Endothelial cell of umbilical vein (primary cell): ENCODE measurements around the gene DMRT1. TPM values are rescaled to one million over a fixed set of nuclear protein-coding genes. Genes with fewer than 3 reads are reported as not detected.

Experiments
- BruUV-seq: library from RNA; stranded (reverse); fragments of 400-500 nt; replicated peaks from 2 replicates; lab custom pipeline; 2021; lab: Mats Ljungman, UMichigan
- CTCF ChIA-PET: fragments of 300-600, 350-600 bp; sonication (Branson Sonifier 250); formaldehyde crosslinking; loops from one replicate; lab custom pipeline; 2021; ENCODE audit warnings: antibody characterized with exemption, inconsistent platforms; lab: Charles Lee
- POLR2A ChIA-PET: fragments of 300-600, 350-600 bp; sonication (Branson Sonifier 250); formaldehyde crosslinking; loops from one replicate; lab custom pipeline; 2021; ENCODE audit warnings: antibody characterized with exemption, inconsistent platforms; lab: Charles Lee
- DNase-seq: peaks from one replicate; pipeline ENCODE4 v3.0.0-alpha.2; 2011; ENCODE audit warnings: low read depth, low spot score
- FAIRE-seq: peaks from 2 replicates; lab custom pipeline; 2011; peaks lifted over from hg19 to GRCh38; lab: Jason Lieb, UNC
- H2AFZ ChIP-seq: 2 replicates; pipeline ENCODE4 v1.6.0; 2012; ENCODE audit warnings: low read depth, low read length, control low read depth, inconsistent platforms
- H3K27ac ChIP-seq: 2 replicates; pipeline ENCODE4 v1.5.1; 2011; ENCODE audit warnings: low read depth, mild to moderate bottlenecking, control low read depth, low read length, moderate library complexity; ENCODE audit not compliant: insufficient read depth
- H3K27me3 ChIP-seq, 2 experiments: 2 replicates each; pipeline versions ENCODE4 v1.6.0 to v1.6.1; 2011; ENCODE audit warnings: low read length in 2 of 2, mixed read lengths in 1 of 2; ENCODE audit not compliant: control insufficient read depth in 2 of 2, insufficient read depth in 2 of 2
- H3K36me3 ChIP-seq, 2 experiments: 2 replicates in 1 of 2; 3 replicates in 1 of 2; pipeline ENCODE4 v1.5.1; 2011; ENCODE audit warnings: low read length in 2 of 2, mild to moderate bottlenecking in 1 of 2, moderate library complexity in 1 of 2; ENCODE audit not compliant: control insufficient read depth in 2 of 2, insufficient read depth in 2 of 2; ENCODE audit errors: extremely low read depth in 1 of 2
- H3K4me1 ChIP-seq: 3 replicates; pipeline ENCODE4 v1.5.1; 2011; ENCODE audit warnings: mild to moderate bottlenecking, low read length; ENCODE audit not compliant: control insufficient read depth, insufficient read depth; ENCODE audit errors: extremely low read depth
- H3K4me2 ChIP-seq: 2 replicates; pipeline ENCODE4 v1.6.1; 2011; ENCODE audit warnings: low read length, control low read depth, mixed read lengths; ENCODE audit not compliant: insufficient read depth
- H3K4me3 ChIP-seq, 3 experiments: fragments of 200-600 bp in 1 of 3; sonication (generic), shearing (Covaris generic) in 1 of 3; replicated peaks in 1 of 3; 2 replicates each; pipeline ENCODE4 v1.5.1; 2011 to 2016; ENCODE audit warnings: control low read depth in 3 of 3, low read length in 3 of 3, mild to moderate bottlenecking in 2 of 3, inconsistent platforms in 1 of 3, low read depth in 1 of 3, moderate library complexity in 1 of 3; ENCODE audit not compliant: insufficient read depth in 1 of 3
- H3K79me2 ChIP-seq: 2 replicates; pipeline ENCODE4 v1.6.0; 2012; ENCODE audit warnings: low read length, inconsistent platforms; ENCODE audit not compliant: control insufficient read depth, insufficient read depth
- H3K9ac ChIP-seq: replicated peaks from 2 replicates; pipeline ENCODE3; 2011; ENCODE audit warnings: low read length, control low read depth; ENCODE audit not compliant: insufficient read depth; ENCODE audit errors: extremely low read depth
- H3K9me1 ChIP-seq: replicated peaks from 3 replicates; pipeline ENCODE4 v1.6.0; 2011; ENCODE audit warnings: mild to moderate bottlenecking, low read length; ENCODE audit not compliant: control insufficient read depth, insufficient read depth; ENCODE audit errors: extremely low read depth
- H3K9me3 ChIP-seq: replicated peaks from 2 replicates; pipeline ENCODE4 v1.5.1; 2012; ENCODE audit warnings: low read length, inconsistent platforms; ENCODE audit not compliant: control insufficient read depth, insufficient read depth
- H4K20me1 ChIP-seq: replicated peaks from 2 replicates; pipeline ENCODE3; 2011; ENCODE audit warnings: mild to moderate bottlenecking, low read length; ENCODE audit not compliant: control insufficient read depth, insufficient read depth; ENCODE audit errors: extremely low read depth
- EZH2 ChIP-seq: IDR thresholded peaks from 2 replicates; pipeline ENCODE4 v1.6.1; 2012; ENCODE audit warnings: borderline replicate concordance, low read depth, mild to moderate bottlenecking, moderate library complexity, low read length, inconsistent platforms; ENCODE audit not compliant: severe bottlenecking
- FOS ChIP-seq: IDR thresholded peaks from 2 replicates; pipeline ENCODE4 v1.6.1; 2011; ENCODE audit warnings: mild to moderate bottlenecking, low read length, moderate library complexity, borderline replicate concordance; ENCODE audit not compliant: insufficient read depth
- GATA2 ChIP-seq: IDR thresholded peaks from 2 replicates; pipeline ENCODE4 v1.7.0; 2011; ENCODE audit warnings: low read depth, mild to moderate bottlenecking, moderate library complexity, mixed read lengths, low read length; ENCODE audit not compliant: insufficient read length, insufficient read depth
- JUN ChIP-seq: IDR thresholded peaks from 2 replicates; pipeline ENCODE4 v1.6.1; 2011; ENCODE audit warnings: borderline replicate concordance, low read depth; ENCODE audit not compliant: insufficient read length, insufficient read depth
- MYC ChIP-seq: IDR thresholded peaks from one replicate; pipeline ENCODE4 v1.6.1; 2011; ENCODE audit warnings: mild to moderate bottlenecking, low read depth, low read length
- POLR2A ChIP-seq: IDR thresholded peaks from 2 replicates; pipeline ENCODE4 v1.6.1; 2012; ENCODE audit warnings: low read depth, mild to moderate bottlenecking, control low read depth, low read length
- POLR2AphosphoS5 ChIP-seq: IDR thresholded peaks from 2 replicates; pipeline ENCODE4 v1.6.1; 2012; ENCODE audit warnings: low read depth, mild to moderate bottlenecking, control low read depth, low read length, moderate library complexity; ENCODE audit not compliant: insufficient read depth
- dilution Hi-C: fragments of 300-500 bp; cut with MboI; formaldehyde crosslinking; loops from one replicate; pipeline ENCODE4 v1.15.0; 2019; ENCODE audit warnings: low sequenced_read_pairs; ENCODE audit not compliant: extremely low pct_ligation_motif_present
- intact Hi-C: fragments of 100-400 bp; cut with micrococcal nuclease; formaldehyde crosslinking; loops from one replicate; pipeline ENCODE4 v1.10.0; 2022
- polyA plus RNA-seq, 4 experiments: library from polyadenylated mRNA; depleted of rRNA in 3 of 4; stranded (reverse) in 3 of 4; unstranded in 1 of 4; fragments of >200 nt; gene quantifications; 2 replicates each; pipeline versions ENCODE4 v1.2.1 to v1.2.3, GENCODE V29; 2011 to 2012; ENCODE audit warnings: missing spikeins in 1 of 4
- total RNA-seq: library from RNA; stranded (reverse); gene quantifications from 2 replicates; pipeline ENCODE4 v1.2.3, GENCODE V29; 2021
- TF ChIP-seq, protein P1 (sequence below): IDR thresholded peaks from 2 replicates; pipeline ENCODE4 v1.6.1; 2011; ENCODE audit not compliant: insufficient read depth, insufficient read length
- TF ChIP-seq, protein P2 (sequence below), 2 donors: IDR thresholded peaks; 1 replicate in 1 of 2; 2 replicates in 1 of 2; pipeline ENCODE4 v1.5.1; 2011; ENCODE audit warnings: low read length in 2 of 2, mild to moderate bottlenecking in 2 of 2, moderate library complexity in 2 of 2, control low read depth in 1 of 2, inconsistent platforms in 1 of 2, low read depth in 1 of 2; ENCODE audit not compliant: insufficient read depth in 1 of 2; ENCODE audit errors: extremely low read depth in 1 of 2

Gene DMRT1
- total and polyA plus RNA-seq, 2 donors (not counting 3 experiments of a cell fraction or from before 2014, with no cell fraction given): 0.08 to 0.20 TPM

DNA sequence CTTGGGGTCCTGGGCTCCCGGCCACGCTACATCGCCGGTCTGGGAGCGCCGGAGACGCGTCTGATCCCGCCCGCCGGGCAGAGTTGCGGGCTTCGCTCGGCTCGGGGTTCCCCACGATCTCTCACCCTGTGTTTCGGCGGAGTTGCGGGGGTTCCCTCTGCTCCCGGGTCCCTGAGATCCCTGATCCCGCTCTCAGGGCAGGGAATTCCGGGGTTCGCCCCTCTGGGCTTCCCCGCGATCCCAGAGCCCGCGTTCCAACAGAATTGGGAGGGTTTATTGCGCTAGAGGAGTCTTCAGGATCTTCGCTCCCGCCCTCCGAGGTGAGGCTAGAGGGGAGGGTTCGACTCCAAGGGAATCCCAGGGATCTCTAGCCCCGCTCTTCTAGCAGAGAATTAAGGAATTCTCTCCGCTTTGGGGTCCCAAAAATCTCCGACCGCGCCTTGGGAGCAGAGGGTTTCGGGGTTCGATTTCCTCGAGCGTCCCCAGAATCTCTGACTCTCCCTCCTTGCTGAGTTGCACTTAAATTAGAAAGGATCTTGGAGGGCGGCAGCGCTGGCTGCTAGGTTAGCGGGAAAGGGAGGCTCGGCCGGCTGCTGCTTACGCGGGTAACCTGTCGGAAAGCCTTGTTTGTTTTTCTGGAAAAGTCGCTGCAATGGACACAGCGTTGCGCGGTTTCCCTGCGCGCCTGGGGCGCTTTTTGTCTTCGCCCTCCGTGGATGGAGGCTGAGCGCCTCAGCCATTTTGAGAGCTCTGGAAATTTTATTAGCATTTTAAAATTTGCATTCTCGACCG, 1.3 kb downstream of the DMRT1 start:
- no peaks in the 10 kb centered on the region for H3K4me1 ChIP-seq
- CTCF ChIA-PET: interaction anchor here (0.7 kb wide), 2 partner anchors 228 to 335 kb away, joined by 3 to 4 read pairs; no protein-coding TSS in a partner anchor
- FAIRE-seq: no peak
- no peaks in the 10 kb centered on the region for H3K9me3 ChIP-seq
- dilution Hi-C loops: no loop called here
- POLR2A ChIA-PET: no interaction called here
- no peaks in the 10 kb centered on the region for H3K79me2 ChIP-seq
- peaks cover 43 to 56% of the 10 kb centered on the region in 2 experiments for H3K27me3 ChIP-seq
- no peaks in the 10 kb centered on the region for H4K20me1 ChIP-seq
- H3K4me2 ChIP-seq: no peak overlapping the region
- TF ChIP-seq POLR2A (no peak), EZH2 (peak; percentile 99)
- TF ChIP-seq, protein P1, sequence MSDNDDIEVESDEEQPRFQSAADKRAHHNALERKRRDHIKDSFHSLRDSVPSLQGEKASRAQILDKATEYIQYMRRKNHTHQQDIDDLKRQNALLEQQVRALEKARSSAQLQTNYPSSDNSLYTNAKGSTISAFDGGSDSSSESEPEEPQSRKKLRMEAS: no peak
- no peaks in the 10 kb centered on the region for H3K9me1 ChIP-seq
- H3K4me3 ChIP-seq: no peak overlapping the region
- intact Hi-C loops: no loop called here
- no TSS peak for BruUV-seq
- no peak overlapping the region for H2AFZ ChIP-seq
- H3K36me3 ChIP-seq: no peaks in the 10 kb centered on the region
- DNase-seq: no peak
- no peak overlapping the region for H3K9ac ChIP-seq
- no peak overlapping the region for H3K27ac ChIP-seq

DNA sequence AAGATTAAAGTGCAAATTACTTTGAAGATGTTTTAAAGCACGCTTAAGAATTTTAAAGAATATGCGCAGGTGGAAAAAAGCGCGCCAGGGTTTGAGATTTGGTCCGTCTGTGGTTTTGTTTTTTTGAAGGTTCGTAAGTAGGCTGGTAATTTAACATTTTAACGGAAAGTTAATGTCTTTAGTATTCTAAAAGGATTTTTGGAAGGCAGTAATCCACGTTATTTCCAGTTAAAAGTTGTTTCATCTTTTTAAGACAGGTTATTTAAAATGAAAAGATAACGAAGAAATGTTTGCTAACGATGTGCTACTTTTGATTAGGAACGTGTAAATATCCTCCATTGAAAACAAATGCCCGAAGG, 1.9 kb downstream of the DMRT1 start:
- Histone ChIP-seq H2AFZ (no peak overlapping the region), H3K9me3 (no peaks in the 10 kb centered on the region), H3K9ac (no peak overlapping the region), H3K4me1 (no peaks in the 10 kb centered on the region), H3K36me3 (no peaks in the 10 kb centered on the region), H4K20me1 (no peaks in the 10 kb centered on the region), H3K9me1 (no peaks in the 10 kb centered on the region), H3K4me3 (no peak overlapping the region), H3K79me2 (no peaks in the 10 kb centered on the region), H3K4me2 (no peak overlapping the region), H3K27me3 (peaks cover 45 to 59% of the 10 kb centered on the region in 2 experiments), H3K27ac (no peak overlapping the region)
- no peak for FAIRE-seq
- no peak for DNase-seq
- ChIA-PET CTCF (no interaction called here), POLR2A (no interaction called here)
- intact Hi-C loops: no loop called here
- dilution Hi-C loops: no loop called here
- BruUV-seq: no TSS peak
- TF ChIP-seq FOS (no peak), POLR2AphosphoS5 (no peak), GATA2 (no peak), EZH2 (no peak), MYC (no peak), POLR2A (no peak), JUN (no peak)
- TF ChIP-seq, protein P1: no peak
- TF ChIP-seq, protein P2, sequence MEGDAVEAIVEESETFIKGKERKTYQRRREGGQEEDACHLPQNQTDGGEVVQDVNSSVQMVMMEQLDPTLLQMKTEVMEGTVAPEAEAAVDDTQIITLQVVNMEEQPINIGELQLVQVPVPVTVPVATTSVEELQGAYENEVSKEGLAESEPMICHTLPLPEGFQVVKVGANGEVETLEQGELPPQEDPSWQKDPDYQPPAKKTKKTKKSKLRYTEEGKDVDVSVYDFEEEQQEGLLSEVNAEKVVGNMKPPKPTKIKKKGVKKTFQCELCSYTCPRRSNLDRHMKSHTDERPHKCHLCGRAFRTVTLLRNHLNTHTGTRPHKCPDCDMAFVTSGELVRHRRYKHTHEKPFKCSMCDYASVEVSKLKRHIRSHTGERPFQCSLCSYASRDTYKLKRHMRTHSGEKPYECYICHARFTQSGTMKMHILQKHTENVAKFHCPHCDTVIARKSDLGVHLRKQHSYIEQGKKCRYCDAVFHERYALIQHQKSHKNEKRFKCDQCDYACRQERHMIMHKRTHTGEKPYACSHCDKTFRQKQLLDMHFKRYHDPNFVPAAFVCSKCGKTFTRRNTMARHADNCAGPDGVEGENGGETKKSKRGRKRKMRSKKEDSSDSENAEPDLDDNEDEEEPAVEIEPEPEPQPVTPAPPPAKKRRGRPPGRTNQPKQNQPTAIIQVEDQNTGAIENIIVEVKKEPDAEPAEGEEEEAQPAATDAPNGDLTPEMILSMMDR (IDR thresholded peaks at IDR 0.05; ENCODE audit: extremely low read depth in 1 of 2, insufficient read depth in 1 of 2, low read depth in 1 of 2, low read length in 2 of 2): no peak
